Measurements from ENCODE around the gene AGBL2.

Gene AGBL2

GRCh38 chr11:47617417-47617809 is 97.8 kb downstream of the AGBL2 start:
- no peak for DNase-seq

- DNase-seq, result no peak
Measured at GRCh38 chr11:47616726-47617416, 98.3 kb downstream of the AGBL2 start.

GRCh38 chr11:47615249-47615648 is 99.9 kb downstream of the AGBL2 start:
- no peak for DNase-seq

- DNase-seq, result no peak
Measured at GRCh38 chr11:47611348-47611794, 103.8 kb downstream of the AGBL2 start.

- DNase-seq, result no peak
Measured at GRCh38 chr11:47609675-47610074, 105.5 kb downstream of the AGBL2 start.
